Islet of Langerhans (tissue), 1 donor: ENCODE results near the gene RIF1.
"Not testable (repeated sequence)": the region's sequence is repeated elsewhere in the genome, so short reads cannot be mapped to it uniquely, and the experiment has no call there.

ENCODE experiments used
- FAIRE-seq: peaks from one replicate; lab custom pipeline; 2011; peaks lifted over from hg19 to GRCh38; lab: Jason Lieb, UNC

Gene RIF1

GRCh38 chr2:151409601-151410484 is at the start of gene RIF1:
Gene RIF1, plus strand, starts transcription at chr2:151409902. Its CDS starts 522 bp downstream, at chr2:151410424.
- FAIRE-seq = no peak

GRCh38 chr2:151361674-151362370 is 47.9 kb upstream of the RIF1 start:
- no peak for FAIRE-seq

- no peak for FAIRE-seq
These were observed 46.0 kb upstream of the RIF1 start for GRCh38 chr2:151363709-151364108.

- FAIRE-seq = no peak
These were observed 42.1 kb upstream of the RIF1 start for GRCh38 chr2:151367571-151367970.

GRCh38 chr2:151374436-151374835 is 35.3 kb upstream of the RIF1 start:
- no peak for FAIRE-seq

- no peak for FAIRE-seq
These were observed 30.5 kb upstream of the RIF1 start for GRCh38 chr2:151379169-151379568.

- no peak for FAIRE-seq
These were observed 29.0 kb upstream of the RIF1 start for GRCh38 chr2:151380580-151381235.

- FAIRE-seq = no peak
These were observed 28.4 kb upstream of the RIF1 start for GRCh38 chr2:151381266-151381665.

- FAIRE-seq = no peak
These were observed 21.7 kb upstream of the RIF1 start for GRCh38 chr2:151388011-151388410.

GRCh38 chr2:151391436-151391835 is 18.3 kb upstream of the RIF1 start:
- FAIRE-seq = no peak

GRCh38 chr2:151394509-151394908 is 15.2 kb upstream of the RIF1 start:
- no peak for FAIRE-seq

- no peak for FAIRE-seq
These were observed 14.0 kb upstream of the RIF1 start for GRCh38 chr2:151395509-151396374.

GRCh38 chr2:151399981-151400380 is 9.7 kb upstream of the RIF1 start:
- no peak for FAIRE-seq

GRCh38 chr2:151401149-151401548 is 8.6 kb upstream of the RIF1 start:
- no peak for FAIRE-seq

GRCh38 chr2:151403914-151404313 is 5.8 kb upstream of the RIF1 start:
- FAIRE-seq = no peak

GRCh38 chr2:151405376-151405775 is 4.3 kb upstream of the RIF1 start:
- no peak for FAIRE-seq

- FAIRE-seq = no peak
These were observed 2.4 kb upstream of the RIF1 start for GRCh38 chr2:151407281-151407680.

GRCh38 chr2:151408788-151409600 is 708 bp upstream of the RIF1 start:
- FAIRE-seq = no peak

- no peak for FAIRE-seq
These were observed 758 bp downstream of the RIF1 start for GRCh38 chr2:151410485-151410834.

GRCh38 chr2:151417650-151418049 is 7.9 kb downstream of the RIF1 start:
- FAIRE-seq = no peak

GRCh38 chr2:151421681-151422080 is 12.0 kb downstream of the RIF1 start:
- FAIRE-seq = not testable (repeated sequence)
